GM21390 (cell line): ENCODE data around the gene PVALEF.

Experiments
- ATAC-seq: cut with Tn5 transposase; IDR thresholded peaks from one replicate; pipeline ENCODE4 v1.9.1; 2021; ENCODE audit not compliant: unreplicated experiment

Gene PVALEF

GRCh38 chr17:81180836-81181810, 15.8 kb downstream of the PVALEF start:
- no peak for ATAC-seq

GRCh38 chr17:81181811-81182185, 16.5 kb downstream of the PVALEF start:
- ATAC-seq, result no peak

GRCh38 chr17:81182596-81182995, 17.3 kb downstream of the PVALEF start:
- no peak for ATAC-seq

- no peak for ATAC-seq
Measured at GRCh38 chr17:81183316-81183715, 18.0 kb downstream of the PVALEF start.

- ATAC-seq, result no peak
Measured at GRCh38 chr17:81183807-81184206, 18.5 kb downstream of the PVALEF start.

- ATAC-seq, result no peak
Measured at GRCh38 chr17:81184555-81184954, 19.2 kb downstream of the PVALEF start.

GRCh38 chr17:81186203-81186602, 20.9 kb downstream of the PVALEF start:
- ATAC-seq, result no peak

- ATAC-seq, result no peak
Measured at GRCh38 chr17:81187120-81187519, 21.8 kb downstream of the PVALEF start.

GRCh38 chr17:81187586-81188490, 22.5 kb downstream of the PVALEF start:
- ATAC-seq, result no peak

- ATAC-seq, result no peak
Measured at GRCh38 chr17:81188491-81188840, 23.2 kb downstream of the PVALEF start.

GRCh38 chr17:81189016-81189415, 23.7 kb downstream of the PVALEF start:
- no peak for ATAC-seq

- no peak for ATAC-seq
Measured at GRCh38 chr17:81189670-81190530, 24.6 kb downstream of the PVALEF start.

GRCh38 chr17:81190591-81190990, 25.3 kb downstream of the PVALEF start:
- no peak for ATAC-seq

GRCh38 chr17:81191116-81191515, 25.8 kb downstream of the PVALEF start:
- no peak for ATAC-seq

GRCh38 chr17:81191646-81192045, 26.3 kb downstream of the PVALEF start:
- ATAC-seq, result no peak

GRCh38 chr17:81192386-81193050, 27.2 kb downstream of the PVALEF start:
- no peak for ATAC-seq

GRCh38 chr17:81193051-81193410, 27.7 kb downstream of the PVALEF start:
- no peak for ATAC-seq

GRCh38 chr17:81193470-81194224, 28.3 kb downstream of the PVALEF start:
- ATAC-seq, result no peak

- ATAC-seq, result no peak
Measured at GRCh38 chr17:81194225-81194760, 29.0 kb downstream of the PVALEF start.
